Left lung (tissue), 10 donors: ENCODE measurements around the gene ELMOD1. TPM values are rescaled to one million over a fixed set of nuclear protein-coding genes. Genes with fewer than 3 reads are reported as not detected.

ENCODE experiments used
- ATAC-seq: fragments of 200-7000 bp; cut with Tn5 transposase; one replicate; pipeline ENCODE4 v1.9.1; 2020; ENCODE audit warnings: moderate library complexity
- DNase-seq, 4 donors: peaks; one replicate each; pipeline ENCODE4 v3.0.0-alpha.2; 2013 to 2020
- H3K27ac ChIP-seq, 2 donors: fragments of 200-600 bp; sonication (generic) in 1 of 2; one replicate each; pipeline versions ENCODE4 v1.5.0 to v1.8.0; 2020 to 2021
- H3K27me3 ChIP-seq, 2 donors: fragments of 200-600 bp; sonication (generic) in 1 of 2; one replicate each; pipeline versions ENCODE4 v1.5.0 to v1.8.0; 2020 to 2021
- H3K36me3 ChIP-seq, 2 donors: fragments of 200-600 bp; sonication (generic) in 1 of 2; one replicate each; pipeline versions ENCODE4 v1.5.0 to v1.8.0; 2020 to 2021
- H3K4me1 ChIP-seq, 2 donors: fragments of 200-600 bp; one replicate each; pipeline ENCODE4 v1.8.0; 2021
- H3K4me3 ChIP-seq, 2 donors: fragments of 200-600 bp; sonication (generic) in 1 of 2; one replicate each; pipeline versions ENCODE4 v1.5.0 to v1.8.0; 2020 to 2021; ENCODE audit warnings: mild to moderate bottlenecking in 1 of 2
- H3K9me3 ChIP-seq, 2 donors: fragments of 200-600 bp; sonication (generic) in 1 of 2; one replicate each; pipeline versions ENCODE4 v1.5.0 to v1.8.0; 2020 to 2021
- intact Hi-C, 2 donors: fragments of 100-400 bp; cut with DNase I; formaldehyde crosslinking; loops; one replicate each; pipeline versions ENCODE4 v1.11.2 to v1.14.2; 2022
- polyA plus RNA-seq, 6 donors: library from polyadenylated mRNA; unstranded; fragments of 120-200 nt; gene quantifications; one replicate each; pipeline ENCODE4 v1.2.1, GENCODE V29; 2013; ENCODE audit not compliant: insufficient read length in 6 of 6
- total RNA-seq, 2 donors: library from RNA; stranded (reverse); fragmentation: NEBNext Ultra II Directional; extraction: Animal tissue kit (Norgen Biotek cat#: 25700); gene quantifications; one replicate each; pipeline ENCODE4 v1.2.1, GENCODE V29; 2021
- TF ChIP-seq, protein P1 (sequence below), 2 donors: fragments of 200-600 bp; sonication (generic) in 1 of 2; IDR thresholded peaks; one replicate each; pipeline versions ENCODE4 v1.5.0 to v1.8.0; 2021; ENCODE audit warnings: antibody characterized with exemption in 2 of 2
- donor health status: DM: no; HTN: yes; CAD: no.
- donor health status: DM: no; HTN: no; CAD: no.

The ELMOD1 gene
- total and polyA plus RNA-seq, 8 donors = 0.96 to 7.7 (median 5.6) TPM

DNA sequence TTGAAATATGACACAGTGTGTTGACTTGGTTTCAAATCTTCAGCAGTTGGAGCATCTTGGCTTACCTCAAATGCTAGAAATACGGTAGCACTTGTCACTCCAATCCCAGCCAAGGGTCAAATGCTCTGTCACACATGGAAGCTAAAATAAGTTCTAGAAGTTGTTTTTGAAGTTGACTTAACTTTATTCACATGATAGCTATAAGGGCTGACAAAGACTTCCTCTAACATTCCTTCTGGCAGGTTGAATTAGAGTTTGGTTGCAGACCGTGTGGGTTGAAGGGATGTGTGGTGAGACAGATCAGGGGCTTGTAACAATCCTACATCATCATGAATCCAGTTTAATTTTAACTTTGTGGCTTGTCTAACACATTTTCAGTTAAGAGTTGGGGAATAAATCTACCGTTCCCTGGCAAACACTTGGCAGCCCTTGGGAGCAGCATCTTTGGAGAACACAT is 116.3 kb downstream of the ELMOD1 start:
- TF ChIP-seq, protein P1, sequence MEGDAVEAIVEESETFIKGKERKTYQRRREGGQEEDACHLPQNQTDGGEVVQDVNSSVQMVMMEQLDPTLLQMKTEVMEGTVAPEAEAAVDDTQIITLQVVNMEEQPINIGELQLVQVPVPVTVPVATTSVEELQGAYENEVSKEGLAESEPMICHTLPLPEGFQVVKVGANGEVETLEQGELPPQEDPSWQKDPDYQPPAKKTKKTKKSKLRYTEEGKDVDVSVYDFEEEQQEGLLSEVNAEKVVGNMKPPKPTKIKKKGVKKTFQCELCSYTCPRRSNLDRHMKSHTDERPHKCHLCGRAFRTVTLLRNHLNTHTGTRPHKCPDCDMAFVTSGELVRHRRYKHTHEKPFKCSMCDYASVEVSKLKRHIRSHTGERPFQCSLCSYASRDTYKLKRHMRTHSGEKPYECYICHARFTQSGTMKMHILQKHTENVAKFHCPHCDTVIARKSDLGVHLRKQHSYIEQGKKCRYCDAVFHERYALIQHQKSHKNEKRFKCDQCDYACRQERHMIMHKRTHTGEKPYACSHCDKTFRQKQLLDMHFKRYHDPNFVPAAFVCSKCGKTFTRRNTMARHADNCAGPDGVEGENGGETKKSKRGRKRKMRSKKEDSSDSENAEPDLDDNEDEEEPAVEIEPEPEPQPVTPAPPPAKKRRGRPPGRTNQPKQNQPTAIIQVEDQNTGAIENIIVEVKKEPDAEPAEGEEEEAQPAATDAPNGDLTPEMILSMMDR (IDR thresholded peaks at IDR 0.05) = no peak
- peaks cover 0 to 4% of the 10 kb centered on the region in 2 donors for H3K27me3 ChIP-seq
- H3K4me3 ChIP-seq = no peak overlapping the region
- intact Hi-C loops = no loop called here
- DNase-seq = no peak
- no peak for ATAC-seq
- no peaks in the 10 kb centered on the region for H3K9me3 ChIP-seq
- H3K36me3 ChIP-seq = no peaks in the 10 kb centered on the region
- H3K4me1 ChIP-seq = no peaks in the 10 kb centered on the region
- no peak overlapping the region for H3K27ac ChIP-seq

DNA sequence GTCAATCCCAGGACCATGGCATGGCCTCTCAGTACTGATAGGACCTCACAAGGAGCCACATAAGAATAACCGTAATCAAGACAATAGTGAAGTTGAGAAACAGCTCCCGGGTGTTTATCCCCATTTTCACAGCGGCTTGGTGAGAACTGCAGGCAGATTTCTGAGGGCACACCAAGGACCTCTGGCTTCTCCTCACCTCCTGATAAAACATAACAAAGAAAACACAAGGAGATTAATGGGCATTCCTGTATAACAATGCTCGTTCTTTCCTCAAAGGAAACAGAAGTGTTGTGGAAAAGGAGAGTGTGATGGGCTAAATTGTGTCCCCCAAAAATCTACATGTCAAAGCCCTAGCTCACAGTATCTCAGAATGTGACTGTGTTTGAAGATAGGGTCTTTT is 116.9 kb downstream of the ELMOD1 start:
- TF ChIP-seq, protein P1 (IDR thresholded peaks at IDR 0.05) = no peak
- Histone ChIP-seq H3K4me3 (no peak overlapping the region), H3K4me1 (no peaks in the 10 kb centered on the region), H3K9me3 (no peaks in the 10 kb centered on the region), H3K27me3 (peaks cover 0 to 4% of the 10 kb centered on the region in 2 donors), H3K36me3 (no peaks in the 10 kb centered on the region), H3K27ac (no peak overlapping the region)
- DNase-seq (no peak), ATAC-seq (no peak)
- intact Hi-C loops = no loop called here

DNA sequence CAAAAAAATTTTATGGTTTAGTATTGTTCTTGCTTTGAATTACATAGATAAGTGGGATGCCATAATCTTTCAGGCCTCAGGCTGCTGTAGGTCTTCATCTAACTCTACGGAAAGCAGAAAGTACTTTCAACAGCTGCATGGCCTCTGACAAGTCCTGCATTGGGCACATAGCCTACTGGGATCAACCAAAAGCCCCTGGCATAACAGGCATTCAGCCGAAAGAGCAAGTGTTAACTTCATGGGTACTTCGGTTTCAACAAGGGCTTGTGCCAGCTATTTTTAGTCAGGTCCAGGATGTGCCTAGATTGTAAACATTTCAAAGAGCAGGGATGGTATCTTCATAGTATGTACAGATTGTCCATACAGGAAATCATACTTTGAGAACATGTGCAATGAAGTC is 117.8 kb downstream of the ELMOD1 start:
- Histone ChIP-seq H3K27me3 (peaks cover 0 to 4% of the 10 kb centered on the region in 2 donors), H3K36me3 (no peaks in the 10 kb centered on the region), H3K27ac (no peak overlapping the region), H3K4me3 (no peak overlapping the region), H3K9me3 (no peaks in the 10 kb centered on the region), H3K4me1 (no peaks in the 10 kb centered on the region)
- TF ChIP-seq, protein P1 (IDR thresholded peaks at IDR 0.05) = no peak
- no peak for ATAC-seq
- no peak for DNase-seq
- intact Hi-C loops = no loop called here

DNA sequence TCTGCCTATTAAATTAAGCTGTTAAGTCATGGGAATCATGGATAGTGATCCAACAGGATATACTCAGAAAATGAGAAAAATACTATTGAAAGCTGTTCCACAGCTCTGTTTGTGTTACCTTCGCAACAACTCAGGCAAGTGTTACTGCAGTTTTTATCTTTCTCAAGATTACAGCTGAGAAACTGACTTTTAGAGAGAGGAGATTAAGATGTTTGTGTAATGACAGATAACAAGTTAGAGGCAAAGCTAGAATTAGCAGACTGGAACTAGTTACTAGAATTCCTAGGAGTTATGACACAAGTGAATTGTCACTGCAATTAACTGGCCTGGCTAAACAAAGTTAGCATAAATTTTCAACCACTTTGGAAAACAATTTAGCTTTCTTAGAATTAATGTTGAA is 119.4 kb downstream of the ELMOD1 start:
- H3K4me3 ChIP-seq = no peak overlapping the region
- no peaks in the 10 kb centered on the region for H3K36me3 ChIP-seq
- no peak overlapping the region for H3K27ac ChIP-seq
- H3K4me1 ChIP-seq = no peaks in the 10 kb centered on the region
- no peaks in the 10 kb centered on the region for H3K9me3 ChIP-seq
- TF ChIP-seq, protein P1 (IDR thresholded peaks at IDR 0.05) = no peak
- no peak for DNase-seq
- no peak for ATAC-seq
- peaks cover 0 to 4% of the 10 kb centered on the region in 2 donors for H3K27me3 ChIP-seq
- intact Hi-C loops = no loop called here

DNA sequence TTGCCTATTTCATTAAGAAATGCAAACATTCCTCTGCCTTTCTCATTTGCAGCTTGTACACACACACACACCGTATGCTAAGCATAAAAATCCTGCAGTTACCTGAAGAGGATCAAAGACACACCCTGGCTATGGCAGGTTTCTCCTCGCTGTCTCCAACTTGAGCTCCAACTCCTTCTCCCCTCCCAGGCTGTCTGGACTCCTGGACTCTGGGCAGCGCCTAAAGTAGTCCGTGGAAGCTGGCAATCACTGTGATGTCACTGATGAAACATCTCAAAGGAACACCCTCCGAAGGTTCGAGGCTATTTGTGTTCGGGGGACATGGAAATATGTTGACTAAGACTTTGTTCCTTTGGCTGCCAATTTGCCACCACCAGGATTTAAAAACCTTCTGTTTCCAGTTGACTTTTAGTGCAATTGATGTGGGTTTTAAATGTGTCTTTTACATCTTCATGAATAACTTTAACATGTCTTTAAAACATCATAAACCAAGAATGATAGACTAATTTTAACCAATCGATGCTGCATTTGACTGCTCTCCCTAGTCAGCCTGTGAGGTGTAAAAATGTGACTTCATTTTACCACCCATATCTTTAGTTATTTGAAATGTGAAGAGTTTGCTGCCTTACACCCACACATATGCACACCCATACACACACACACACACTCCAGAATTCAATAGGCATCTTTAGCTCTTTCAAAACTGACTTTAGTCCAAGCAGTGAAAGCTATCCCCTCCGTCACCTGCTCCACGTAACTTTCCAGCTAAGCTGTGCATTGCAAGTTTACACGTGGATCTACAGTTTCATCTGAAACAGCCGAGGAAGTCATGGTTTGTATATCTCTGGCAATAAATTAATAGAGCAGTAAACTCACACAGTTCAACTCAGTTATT is 121.2 kb downstream of the ELMOD1 start, which contains the start of gene SLN:
TSS of gene SLN (minus strand) at position 196 of the 895 bp plus-strand sequence.
- H3K4me1 ChIP-seq = no peaks in the 10 kb centered on the region
- ATAC-seq (no peak), DNase-seq (no peak)
- TF ChIP-seq, protein P1 (IDR thresholded peaks at IDR 0.05) = no peak
- peaks cover 0 to 4% of the 10 kb centered on the region in 2 donors for H3K27me3 ChIP-seq
- intact Hi-C loops = no loop called here
- no peak within 1 kb of the TSS for H3K4me3 ChIP-seq
- H3K9me3 ChIP-seq = no peaks in the 10 kb centered on the region
- no peak within 1 kb of the TSS for H3K27ac ChIP-seq
- H3K36me3 ChIP-seq = no peaks in the 10 kb centered on the region
